ENCODE results near the gene LGR6. TPM values are rescaled to one million over a fixed set of nuclear protein-coding genes. Genes with fewer than 3 reads are reported as not detected.

The LGR6 gene
- total and polyA plus RNA-seq, 3 donors from 2014 or later = 8.1 to 18.4 (median 8.3) TPM

DNA sequence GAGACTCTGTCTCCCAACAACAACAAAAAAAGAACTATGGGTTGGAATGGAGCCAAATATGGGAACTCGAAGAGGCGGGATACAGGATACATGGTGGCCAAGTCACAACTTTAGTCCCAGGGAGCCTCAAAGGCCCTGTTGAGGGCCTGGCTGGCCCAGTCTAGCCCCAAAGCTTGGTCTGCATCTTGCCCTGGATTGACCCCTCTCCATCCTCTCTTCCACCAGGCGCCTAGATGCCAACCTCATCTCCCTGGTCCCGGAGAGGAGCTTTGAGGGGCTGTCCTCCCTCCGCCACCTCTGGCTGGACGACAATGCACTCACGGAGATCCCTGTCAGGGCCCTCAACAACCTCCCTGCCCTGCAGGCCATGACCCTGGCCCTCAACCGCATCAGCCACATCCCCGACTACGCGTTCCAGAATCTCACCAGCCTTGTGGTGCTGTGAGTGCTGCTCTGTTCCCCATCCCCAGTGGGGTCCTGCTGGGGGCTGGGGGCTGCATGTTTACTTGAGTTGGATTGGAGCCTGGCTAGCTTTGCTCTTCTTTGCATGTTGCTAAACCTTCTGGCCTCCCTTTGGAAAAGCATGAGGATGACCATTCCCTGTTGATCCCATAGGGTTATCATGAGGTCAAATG lies 82.6 kb downstream of the LGR6 start:
- intact Hi-C loops (cut with DNase I; ENCODE audit: low total_unique reads) = no loop called here
- H3K4me3 ChIP-seq = no peak overlapping the region
- no peaks in the 10 kb centered on the region for H3K9me3 ChIP-seq
- H3K27ac ChIP-seq = no peak overlapping the region
- H3K36me3 ChIP-seq (ENCODE audit: low read depth, missing control alignments) = no peaks in the 10 kb centered on the region
- H3K4me1 ChIP-seq = no peaks in the 10 kb centered on the region
- WGBS, 2 donors = 93 to 97% methylated on average over 8 to 11 of the region's 11 CpGs
- TF ChIP-seq POLR2A (IDR thresholded peaks at IDR 0.05) (no peak), CTCF (IDR thresholded peaks at IDR 0.05) (no peak)
- no peaks in the 10 kb centered on the region for H3K27me3 ChIP-seq
- DNase-seq = no peak

DNA sequence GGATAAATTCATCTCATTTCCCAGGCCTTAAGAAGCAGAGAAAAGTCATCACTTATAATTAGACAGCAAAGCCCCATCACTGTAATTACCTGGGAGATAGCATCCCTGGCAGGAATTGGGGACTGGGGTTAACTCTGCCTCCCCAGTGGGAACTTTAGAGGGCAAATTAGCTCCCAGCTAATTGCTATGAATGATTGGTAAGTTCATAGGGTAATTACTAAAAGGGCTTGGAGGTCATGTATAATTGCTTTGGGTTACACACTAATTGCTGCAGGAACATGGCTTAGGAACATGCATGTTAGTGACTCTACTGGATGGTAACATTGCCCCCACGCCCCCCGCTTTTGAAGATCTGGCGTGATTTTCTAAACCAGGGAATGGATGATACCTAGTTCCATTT lies 83.3 kb downstream of the LGR6 start:
- intact Hi-C loops (cut with DNase I; ENCODE audit: low total_unique reads) = no loop called here
- Histone ChIP-seq H3K4me1 (no peaks in the 10 kb centered on the region), H3K36me3 (ENCODE audit: low read depth, missing control alignments) (no peaks in the 10 kb centered on the region), H3K9me3 (no peaks in the 10 kb centered on the region), H3K27ac (no peak overlapping the region), H3K27me3 (no peaks in the 10 kb centered on the region), H3K4me3 (no peak overlapping the region)
- no peak for DNase-seq
- WGBS, 2 donors = 83 to 86% methylated on average over 3 of the region's 3 CpGs
- no peak for TF ChIP-seq POLR2A (IDR thresholded peaks at IDR 0.05)
- no peak for TF ChIP-seq CTCF (IDR thresholded peaks at IDR 0.05)

DNA sequence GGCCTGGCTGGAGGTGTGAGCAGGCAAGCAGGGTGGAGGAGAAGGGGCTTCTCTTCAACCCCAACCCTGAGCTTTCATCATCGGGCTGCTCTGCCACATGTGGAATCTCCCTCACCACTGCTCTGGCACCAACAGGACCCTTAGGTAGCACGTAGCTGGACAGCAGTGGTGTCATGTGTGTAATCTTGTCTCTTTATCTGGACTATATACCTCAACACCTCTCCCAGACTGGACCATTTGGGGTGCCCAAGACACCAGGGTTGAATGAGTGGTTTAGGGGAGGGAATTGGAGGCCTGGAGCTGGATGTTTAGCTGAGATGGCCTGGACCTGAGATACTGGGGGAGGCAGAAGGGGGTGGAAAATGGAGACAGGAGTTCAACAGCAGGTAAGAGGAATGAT lies 85.2 kb downstream of the LGR6 start:
- TF ChIP-seq POLR2A (IDR thresholded peaks at IDR 0.05) (no peak), CTCF (IDR thresholded peaks at IDR 0.05) (no peak)
- WGBS, 2 donors = 90 to 95% methylated on average over 2 of the region's 2 CpGs
- Histone ChIP-seq H3K9me3 (no peaks in the 10 kb centered on the region), H3K36me3 (ENCODE audit: low read depth, missing control alignments) (no peaks in the 10 kb centered on the region), H3K4me1 (no peaks in the 10 kb centered on the region), H3K27ac (no peak overlapping the region), H3K4me3 (no peak overlapping the region), H3K27me3 (no peaks in the 10 kb centered on the region)
- no peak for DNase-seq
- intact Hi-C loops (cut with DNase I; ENCODE audit: low total_unique reads) = no loop called here

GRCh38 chr1:202279806-202280205 lies 86.2 kb downstream of the LGR6 start:
- no peak for DNase-seq
- Histone ChIP-seq H3K9me3 (no peaks in the 10 kb centered on the region), H3K4me1 (no peaks in the 10 kb centered on the region), H3K27me3 (no peaks in the 10 kb centered on the region), H3K27ac (no peak overlapping the region), H3K36me3 (ENCODE audit: low read depth, missing control alignments) (no peaks in the 10 kb centered on the region), H3K4me3 (no peak overlapping the region)
- intact Hi-C loops (cut with DNase I; ENCODE audit: low total_unique reads) = no loop called here
- TF ChIP-seq POLR2A (IDR thresholded peaks at IDR 0.05) (no peak), CTCF (IDR thresholded peaks at IDR 0.05) (no peak)
- WGBS, 2 donors = 89 to 95% methylated on average over 2 of the region's 2 CpGs

DNA sequence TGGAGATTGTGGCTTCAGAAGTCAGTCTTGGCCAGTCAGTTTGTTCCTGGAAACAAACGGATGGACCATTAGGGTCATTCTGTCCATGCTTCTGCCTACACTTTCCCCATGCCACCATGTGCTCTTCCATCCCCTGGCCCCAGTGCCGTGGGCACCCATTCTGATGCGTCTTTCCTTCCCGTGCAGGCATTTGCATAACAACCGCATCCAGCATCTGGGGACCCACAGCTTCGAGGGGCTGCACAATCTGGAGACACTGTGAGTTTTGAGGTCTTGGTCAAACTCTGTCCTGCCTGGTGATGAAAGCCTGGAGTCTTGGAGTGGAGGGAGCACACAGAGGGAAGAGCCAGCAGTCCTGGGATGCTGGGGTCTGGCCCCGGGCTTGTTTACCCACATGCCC lies 87.0 kb downstream of the LGR6 start:
- Histone ChIP-seq H3K27me3 (no peaks in the 10 kb centered on the region), H3K4me3 (no peak overlapping the region), H3K9me3 (no peaks in the 10 kb centered on the region), H3K36me3 (ENCODE audit: low read depth, missing control alignments) (no peaks in the 10 kb centered on the region), H3K27ac (no peak overlapping the region), H3K4me1 (no peaks in the 10 kb centered on the region)
- 91 to 94% methylated on average over 6 to 7 of the region's 7 CpGs for WGBS, 2 donors
- TF ChIP-seq CTCF (IDR thresholded peaks at IDR 0.05) (no peak), POLR2A (IDR thresholded peaks at IDR 0.05) (no peak)
- intact Hi-C loops (cut with DNase I; ENCODE audit: low total_unique reads) = no loop called here
- DNase-seq = no peak

All from testis (tissue), 3 donors.